ENCODE data around the gene GNA14. TPM values are rescaled to one million over a fixed set of nuclear protein-coding genes. Genes with fewer than 3 reads are reported as not detected.

Gene GNA14
- total and polyA plus RNA-seq, 2 donors (not counting 3 experiments of a cell fraction or from before 2014, with no cell fraction given) = 2.1 to 3.3 TPM

DNA sequence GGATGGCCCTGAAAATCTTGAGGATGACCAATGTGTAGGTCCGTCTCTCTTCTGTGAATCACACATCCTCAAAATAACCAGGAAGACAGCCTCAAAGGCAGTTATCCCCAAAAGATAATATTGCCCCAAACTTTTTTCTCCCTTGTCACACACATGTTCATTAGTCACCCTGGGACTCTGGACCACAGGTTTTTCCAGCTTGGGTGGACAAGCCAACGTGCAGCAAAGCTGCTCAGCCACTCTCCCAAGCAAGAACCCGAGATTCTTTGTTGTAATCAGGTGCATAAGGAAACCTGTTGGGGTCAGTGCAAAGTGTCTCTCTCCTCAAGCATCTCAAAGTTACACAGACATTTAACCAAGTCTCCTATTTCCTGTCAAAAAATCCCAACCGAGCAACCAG, 196.6 kb downstream of the GNA14 start:
- TF ChIP-seq EZH2 (IDR thresholded peaks at IDR 0.05; ENCODE audit: borderline replicate concordance, low read depth, low read length, severe bottlenecking) (no peak), MYC (IDR thresholded peaks at IDR 0.05; ENCODE audit: low read depth, low read length) (no peak), GATA2 (IDR thresholded peaks at IDR 0.05; ENCODE audit: insufficient read depth, insufficient read length, low read depth, low read length) (no peak), FOS (IDR thresholded peaks at IDR 0.05; ENCODE audit: borderline replicate concordance, insufficient read depth, low read length) (no peak)
- TF ChIP-seq, protein P1, sequence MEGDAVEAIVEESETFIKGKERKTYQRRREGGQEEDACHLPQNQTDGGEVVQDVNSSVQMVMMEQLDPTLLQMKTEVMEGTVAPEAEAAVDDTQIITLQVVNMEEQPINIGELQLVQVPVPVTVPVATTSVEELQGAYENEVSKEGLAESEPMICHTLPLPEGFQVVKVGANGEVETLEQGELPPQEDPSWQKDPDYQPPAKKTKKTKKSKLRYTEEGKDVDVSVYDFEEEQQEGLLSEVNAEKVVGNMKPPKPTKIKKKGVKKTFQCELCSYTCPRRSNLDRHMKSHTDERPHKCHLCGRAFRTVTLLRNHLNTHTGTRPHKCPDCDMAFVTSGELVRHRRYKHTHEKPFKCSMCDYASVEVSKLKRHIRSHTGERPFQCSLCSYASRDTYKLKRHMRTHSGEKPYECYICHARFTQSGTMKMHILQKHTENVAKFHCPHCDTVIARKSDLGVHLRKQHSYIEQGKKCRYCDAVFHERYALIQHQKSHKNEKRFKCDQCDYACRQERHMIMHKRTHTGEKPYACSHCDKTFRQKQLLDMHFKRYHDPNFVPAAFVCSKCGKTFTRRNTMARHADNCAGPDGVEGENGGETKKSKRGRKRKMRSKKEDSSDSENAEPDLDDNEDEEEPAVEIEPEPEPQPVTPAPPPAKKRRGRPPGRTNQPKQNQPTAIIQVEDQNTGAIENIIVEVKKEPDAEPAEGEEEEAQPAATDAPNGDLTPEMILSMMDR (IDR thresholded peaks at IDR 0.05; ENCODE audit: extremely low read depth in 1 of 2, insufficient read depth in 1 of 2, low read depth in 1 of 2, low read length in 2 of 2) = no peak
- CTCF ChIA-PET = interaction anchor here (1.2 to 2.9 kb wide), 3 partner anchors 9 to 299 kb away, joined by 3 to 38 read pairs (median 9); no protein-coding TSS in a partner anchor
- no peak overlapping the region for H2AFZ ChIP-seq (ENCODE audit: low read depth, low read length)
- no peaks in the 10 kb centered on the region for H3K27me3 ChIP-seq (ENCODE audit: control insufficient read depth in 2 of 2, insufficient read depth in 2 of 2, low read length in 2 of 2)
- no peaks in the 10 kb centered on the region for H3K9me3 ChIP-seq (replicated peaks; ENCODE audit: control insufficient read depth, insufficient read depth, low read length)
- no peak overlapping the region for H3K9ac ChIP-seq (replicated peaks; ENCODE audit: extremely low read depth, insufficient read depth, low read length)
- no peaks in the 10 kb centered on the region for H3K4me1 ChIP-seq (ENCODE audit: control insufficient read depth, extremely low read depth, insufficient read depth, low read length)
- no TSS peak for BruUV-seq (replicated peaks)
- H3K4me2 ChIP-seq (ENCODE audit: insufficient read depth, low read length) = no peak overlapping the region
- H4K20me1 ChIP-seq (replicated peaks; ENCODE audit: control insufficient read depth, extremely low read depth, insufficient read depth, low read length) = no peaks in the 10 kb centered on the region
- H3K9me1 ChIP-seq (replicated peaks; ENCODE audit: control insufficient read depth, extremely low read depth, insufficient read depth, low read length) = no peaks in the 10 kb centered on the region
- POLR2A ChIA-PET = no interaction called here
- FAIRE-seq = no peak
- H3K4me3 ChIP-seq (replicated peaks in 1 of 3; ENCODE audit: insufficient read depth in 1 of 3, low read depth in 1 of 3, low read length in 3 of 3) = no peak overlapping the region
- H3K27ac ChIP-seq (ENCODE audit: insufficient read depth, low read depth, low read length) = no peak overlapping the region
- dilution Hi-C loops (cut with MboI; ENCODE audit: extremely low pct_ligation_motif_present, low sequenced_read_pairs) = no loop called here
- intact Hi-C loops (cut with micrococcal nuclease) = loop anchor here (10.0 kb wide), 3 partner anchors 133 to 763 kb away; no protein-coding TSS in a partner anchor
- DNase-seq (ENCODE audit: low read depth, low spot score) = no peak
- no peaks in the 10 kb centered on the region for H3K79me2 ChIP-seq (ENCODE audit: control insufficient read depth, insufficient read depth, low read length)
- no peaks in the 10 kb centered on the region for H3K36me3 ChIP-seq (ENCODE audit: control insufficient read depth in 2 of 2, extremely low read depth in 1 of 2, insufficient read depth in 2 of 2, low read length in 2 of 2)

DNA sequence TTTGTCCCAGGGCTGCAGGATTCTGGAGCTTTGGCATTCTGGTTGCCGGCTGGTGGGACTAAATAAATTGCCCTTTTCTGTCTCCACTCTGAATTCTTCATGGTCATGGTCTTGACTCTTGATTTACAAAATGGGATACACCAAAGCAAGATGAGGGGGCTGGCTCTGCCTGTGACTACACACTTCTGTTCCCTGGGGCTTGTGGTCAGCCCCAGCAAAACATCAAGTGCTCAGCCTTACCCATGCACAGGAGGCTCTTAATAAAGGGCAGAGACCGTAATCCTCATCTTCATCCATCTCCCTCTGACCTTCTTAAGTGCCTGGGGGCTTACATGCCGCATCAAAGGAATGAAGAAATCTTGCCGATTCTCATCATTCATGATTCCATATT, 198.0 kb downstream of the GNA14 start:
- Histone ChIP-seq H3K4me1 (ENCODE audit: control insufficient read depth, extremely low read depth, insufficient read depth, low read length) (no peaks in the 10 kb centered on the region), H4K20me1 (replicated peaks; ENCODE audit: control insufficient read depth, extremely low read depth, insufficient read depth, low read length) (no peaks in the 10 kb centered on the region), H3K9ac (replicated peaks; ENCODE audit: extremely low read depth, insufficient read depth, low read length) (no peak overlapping the region), H3K27ac (ENCODE audit: insufficient read depth, low read depth, low read length) (no peak overlapping the region), H2AFZ (ENCODE audit: low read depth, low read length) (no peak overlapping the region), H3K9me3 (replicated peaks; ENCODE audit: control insufficient read depth, insufficient read depth, low read length) (no peaks in the 10 kb centered on the region), H3K9me1 (replicated peaks; ENCODE audit: control insufficient read depth, extremely low read depth, insufficient read depth, low read length) (no peaks in the 10 kb centered on the region), H3K4me2 (ENCODE audit: insufficient read depth, low read length) (no peak overlapping the region), H3K36me3 (ENCODE audit: control insufficient read depth in 2 of 2, extremely low read depth in 1 of 2, insufficient read depth in 2 of 2, low read length in 2 of 2) (no peaks in the 10 kb centered on the region), H3K79me2 (ENCODE audit: control insufficient read depth, insufficient read depth, low read length) (no peaks in the 10 kb centered on the region), H3K27me3 (ENCODE audit: control insufficient read depth in 2 of 2, insufficient read depth in 2 of 2, low read length in 2 of 2) (no peaks in the 10 kb centered on the region), H3K4me3 (replicated peaks in 1 of 3; ENCODE audit: insufficient read depth in 1 of 3, low read depth in 1 of 3, low read length in 3 of 3) (no peak overlapping the region)
- no TSS peak for BruUV-seq (replicated peaks)
- intact Hi-C loops (cut with micrococcal nuclease) = loop anchor here (10.0 kb wide), 3 partner anchors 135 to 765 kb away; no protein-coding TSS in a partner anchor
- DNase-seq (ENCODE audit: low read depth, low spot score) (no peak), FAIRE-seq (no peak)
- TF ChIP-seq POLR2AphosphoS5 (IDR thresholded peaks at IDR 0.05; ENCODE audit: insufficient read depth, low read depth, low read length) = no peak
- no peak for TF ChIP-seq POLR2A (IDR thresholded peaks at IDR 0.05; ENCODE audit: low read depth, low read length)
- TF ChIP-seq FOS (IDR thresholded peaks at IDR 0.05; ENCODE audit: borderline replicate concordance, insufficient read depth, low read length) = no peak
- TF ChIP-seq EZH2 (IDR thresholded peaks at IDR 0.05; ENCODE audit: borderline replicate concordance, low read depth, low read length, severe bottlenecking) = no peak
- TF ChIP-seq, protein P2, sequence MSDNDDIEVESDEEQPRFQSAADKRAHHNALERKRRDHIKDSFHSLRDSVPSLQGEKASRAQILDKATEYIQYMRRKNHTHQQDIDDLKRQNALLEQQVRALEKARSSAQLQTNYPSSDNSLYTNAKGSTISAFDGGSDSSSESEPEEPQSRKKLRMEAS (IDR thresholded peaks at IDR 0.05; ENCODE audit: insufficient read depth, insufficient read length) = no peak
- no peak for TF ChIP-seq JUN (IDR thresholded peaks at IDR 0.05; ENCODE audit: borderline replicate concordance, insufficient read depth, insufficient read length, low read depth)
- no peak for TF ChIP-seq MYC (IDR thresholded peaks at IDR 0.05; ENCODE audit: low read depth, low read length)
- TF ChIP-seq GATA2 (IDR thresholded peaks at IDR 0.05; ENCODE audit: insufficient read depth, insufficient read length, low read depth, low read length) = no peak
- TF ChIP-seq, protein P1 (IDR thresholded peaks at IDR 0.05; ENCODE audit: extremely low read depth in 1 of 2, insufficient read depth in 1 of 2, low read depth in 1 of 2, low read length in 2 of 2) = no peak
- CTCF ChIA-PET = interaction anchor here (0.8 to 2.9 kb wide), 6 partner anchors 9 to 301 kb away, joined by 3 to 38 read pairs (median 4); no protein-coding TSS in a partner anchor
- dilution Hi-C loops (cut with MboI; ENCODE audit: extremely low pct_ligation_motif_present, low sequenced_read_pairs) = no loop called here
- POLR2A ChIA-PET = no interaction called here
